Measurements from ENCODE around the gene C16orf86. TPM values are rescaled to one million over a fixed set of nuclear protein-coding genes. Genes with fewer than 3 reads are reported as not detected.

The C16orf86 gene, protein sequence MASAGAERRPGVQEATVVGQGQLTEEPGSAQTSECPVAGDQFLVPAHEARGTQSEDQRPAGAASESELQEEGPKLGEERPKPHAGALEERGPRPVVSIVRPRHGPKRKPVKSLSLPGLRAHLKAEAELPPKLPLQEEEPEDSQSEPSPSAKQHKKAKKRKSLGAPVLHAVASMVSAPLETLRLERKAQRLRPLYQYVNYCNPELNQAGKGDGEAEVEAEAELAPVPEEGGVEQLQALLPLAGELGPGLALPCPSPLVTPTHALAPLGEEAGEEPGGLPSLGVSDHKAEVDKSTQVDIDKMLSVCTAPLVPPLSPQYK
- 7.8 TPM for total RNA-seq (2013)
- 10 to 100 TPM in 1 of 3 donors, 1 to 10 TPM in 2; 4.1 to 11.3 (median 4.6) TPM for polyA plus RNA-seq
- 4.2 and 6.1 TPM in 2 replicates for polyA minus RNA-seq
- total RNA-seq = 0.23 to 2.2 (median 1.4) reads per million in 11 experiments

DNA sequence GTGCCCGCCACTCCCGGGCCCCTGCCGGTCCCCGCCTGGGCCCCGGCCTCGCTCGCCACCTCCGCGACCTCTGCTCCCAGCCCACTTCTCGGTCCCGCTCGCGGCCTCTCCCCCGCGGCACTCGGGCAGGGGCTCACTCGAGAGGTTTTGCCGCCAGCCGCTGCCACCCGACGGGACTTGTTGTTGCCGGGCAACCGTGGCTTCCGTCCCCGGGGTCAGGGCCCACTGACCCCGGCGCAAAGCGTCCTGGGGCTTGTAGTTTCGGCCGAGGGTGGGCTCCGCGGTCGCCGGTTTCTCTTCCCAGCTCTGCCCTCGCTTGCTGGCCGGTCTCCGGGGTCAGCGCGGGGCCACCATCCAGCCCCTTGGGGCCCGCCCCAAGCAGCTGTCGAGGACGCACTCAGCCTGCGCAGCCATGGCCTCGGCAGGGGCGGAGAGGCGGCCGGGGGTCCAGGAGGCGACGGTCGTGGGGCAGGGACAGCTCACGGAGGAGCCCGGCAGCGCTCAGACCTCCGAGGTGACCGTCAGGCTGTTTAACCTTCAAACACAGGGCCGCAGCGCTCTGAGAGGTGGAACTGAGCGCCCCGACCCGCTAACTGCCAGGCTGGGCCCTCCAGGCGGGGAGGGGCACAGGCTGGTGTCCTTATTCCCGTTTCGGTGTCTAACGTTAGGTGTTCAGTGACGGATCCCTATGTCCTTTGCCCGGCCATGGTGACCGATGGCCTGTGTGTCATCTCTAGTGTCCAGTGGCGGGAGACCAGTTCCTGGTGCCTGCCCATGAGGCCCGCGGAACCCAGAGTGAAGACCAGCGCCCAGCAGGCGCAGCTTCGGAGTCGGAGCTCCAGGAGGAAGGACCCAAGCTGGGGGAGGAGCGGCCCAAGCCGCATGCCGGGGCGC, at the start of gene C16orf86, which contains the start of gene ENKD1:
Gene C16orf86, plus strand, starts transcription at position 256 of the 894 bp plus-strand sequence. Its CDS starts 157 bp downstream, at position 413.
Gene ENKD1, minus strand, starts transcription at position 192 of the 894 bp plus-strand sequence. CDS start 308 bp downstream, outside the sequence.
- WGBS (ENCODE audit: insufficient coverage) = 2% methylated on average over 77 of the region's 78 CpGs
- no peaks in the 10 kb centered on the region for H4K20me1 ChIP-seq (ENCODE audit: insufficient read depth, low read length)
- no peaks in the 10 kb centered on the region for H3K9me3 ChIP-seq (replicated peaks in 1 of 2; ENCODE audit: control insufficient read depth in 1 of 2, insufficient read depth in 1 of 2, low read length in 2 of 2)
- intact Hi-C loops (cut with micrococcal nuclease) = loop anchor here (2.0 to 10.0 kb wide), 9 partner anchors 50 to 418 kb away; partner anchors contain the start of genes RANBP10 (in 2 of the 2), TSNAXIP1 (in 2 of the 2), CENPT (in 1 of the 2) and CTCF (in 1 of the 2)
- peak within 1 kb of the TSS; percentile 88 to 96 for H3K4me3 Mint-ChIP-seq
- no peaks in the 10 kb centered on the region for H3K79me2 ChIP-seq (ENCODE audit: insufficient read depth, low read length)
- peaks cover 31 to 41% of the 10 kb centered on the region in 2 donors for H3K4me1 ChIP-seq (ENCODE audit: control insufficient read depth in 1 of 2, insufficient read depth in 2 of 2, low read length in 2 of 2)
- H3K4me1 Mint-ChIP-seq = peaks cover 29% of the 10 kb centered on the region
- peak within 1 kb of the TSS; percentile 62 to 96 (median 77) for H3K4me3 ChIP-seq (replicated peaks in 1 of 3; ENCODE audit: low read depth in 2 of 3, low read length in 3 of 3)
- peaks cover 0 to 2% (median 0%) of the 10 kb centered on the region in 7 donors for H3K9me3 Mint-ChIP-seq
- peak within 1 kb of the TSS; percentile 100 for H2AFZ ChIP-seq (ENCODE audit: insufficient read depth, low read depth, low read length, poor library complexity, severe bottlenecking)
- peaks cover 1 to 6% (median 3%) of the 10 kb centered on the region in 3 donors for H3K27me3 Mint-ChIP-seq (ENCODE audit: low read depth in 3 of 3)
- H3K27me3 ChIP-seq (ENCODE audit: control insufficient read depth in 2 of 2, insufficient read depth in 2 of 2, low read length in 2 of 2) = peaks cover 0 to under 1% of the 10 kb centered on the region in 2 donors
- H3K36me3 ChIP-seq (replicated peaks in 1 of 2; ENCODE audit: control insufficient read depth in 1 of 2, insufficient read depth in 2 of 2, low read length in 2 of 2) = no peaks in the 10 kb centered on the region
- peak within 1 kb of the TSS; percentile 77 for H3K9ac ChIP-seq (ENCODE audit: insufficient read depth, low read length, poor library complexity, severe bottlenecking)
- H3K27ac ChIP-seq (ENCODE audit: low read depth in 1 of 2, low read length in 2 of 2) = peak within 1 kb of the TSS; percentile 65 to 83
- peaks cover 8% of the 10 kb centered on the region in 2 donors for H3K36me3 Mint-ChIP-seq
- peak; percentile 70 to 78 (median 76) for DNase-seq
- TF ChIP-seq, protein P1, sequence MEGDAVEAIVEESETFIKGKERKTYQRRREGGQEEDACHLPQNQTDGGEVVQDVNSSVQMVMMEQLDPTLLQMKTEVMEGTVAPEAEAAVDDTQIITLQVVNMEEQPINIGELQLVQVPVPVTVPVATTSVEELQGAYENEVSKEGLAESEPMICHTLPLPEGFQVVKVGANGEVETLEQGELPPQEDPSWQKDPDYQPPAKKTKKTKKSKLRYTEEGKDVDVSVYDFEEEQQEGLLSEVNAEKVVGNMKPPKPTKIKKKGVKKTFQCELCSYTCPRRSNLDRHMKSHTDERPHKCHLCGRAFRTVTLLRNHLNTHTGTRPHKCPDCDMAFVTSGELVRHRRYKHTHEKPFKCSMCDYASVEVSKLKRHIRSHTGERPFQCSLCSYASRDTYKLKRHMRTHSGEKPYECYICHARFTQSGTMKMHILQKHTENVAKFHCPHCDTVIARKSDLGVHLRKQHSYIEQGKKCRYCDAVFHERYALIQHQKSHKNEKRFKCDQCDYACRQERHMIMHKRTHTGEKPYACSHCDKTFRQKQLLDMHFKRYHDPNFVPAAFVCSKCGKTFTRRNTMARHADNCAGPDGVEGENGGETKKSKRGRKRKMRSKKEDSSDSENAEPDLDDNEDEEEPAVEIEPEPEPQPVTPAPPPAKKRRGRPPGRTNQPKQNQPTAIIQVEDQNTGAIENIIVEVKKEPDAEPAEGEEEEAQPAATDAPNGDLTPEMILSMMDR (IDR thresholded peaks at IDR 0.05) = no peak
- H3K27ac Mint-ChIP-seq = peak within 1 kb of the TSS; percentile 87 to 94 (median 91)
- H3K4me2 ChIP-seq (replicated peaks; ENCODE audit: extremely low read depth, low read length, poor library complexity, severe bottlenecking) = peak within 1 kb of the TSS; percentile 98

DNA sequence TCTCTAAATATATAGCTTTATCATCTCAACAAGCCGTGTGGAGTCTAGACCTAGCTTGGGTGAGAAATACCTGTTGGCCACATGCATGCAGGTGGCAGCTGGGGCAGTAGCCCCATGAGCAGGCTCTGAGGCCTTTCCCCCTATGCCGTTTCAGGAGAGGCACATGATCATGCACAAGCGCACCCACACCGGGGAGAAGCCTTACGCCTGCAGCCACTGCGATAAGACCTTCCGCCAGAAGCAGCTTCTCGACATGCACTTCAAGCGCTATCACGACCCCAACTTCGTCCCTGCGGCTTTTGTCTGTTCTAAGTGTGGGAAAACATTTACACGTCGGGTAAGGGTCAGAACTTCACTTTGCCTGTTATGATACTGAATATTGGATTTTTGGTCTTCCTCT, 38.4 kb upstream of the C16orf86 start:
- no peak overlapping the region for H3K4me2 ChIP-seq (replicated peaks; ENCODE audit: extremely low read depth, low read length, poor library complexity, severe bottlenecking)
- TF ChIP-seq, protein P1 (IDR thresholded peaks at IDR 0.05) = no peak
- peaks cover 63 to 98% of the 10 kb centered on the region in 2 donors for H3K36me3 Mint-ChIP-seq
- H3K27ac ChIP-seq (ENCODE audit: low read depth in 1 of 2, low read length in 2 of 2) = no peak overlapping the region
- no peak overlapping the region for H3K27ac Mint-ChIP-seq
- H3K4me3 Mint-ChIP-seq = no peak overlapping the region
- H3K9me3 Mint-ChIP-seq = no peaks in the 10 kb centered on the region
- peaks cover 82 to 96% of the 10 kb centered on the region in 2 donors for H3K36me3 ChIP-seq (replicated peaks in 1 of 2; ENCODE audit: control insufficient read depth in 1 of 2, insufficient read depth in 2 of 2, low read length in 2 of 2)
- H3K4me1 ChIP-seq (ENCODE audit: control insufficient read depth in 1 of 2, insufficient read depth in 2 of 2, low read length in 2 of 2) = no peaks in the 10 kb centered on the region
- DNase-seq = no peak
- H3K27me3 ChIP-seq (ENCODE audit: control insufficient read depth in 2 of 2, insufficient read depth in 2 of 2, low read length in 2 of 2) = no peaks in the 10 kb centered on the region
- peaks cover 1% of the 10 kb centered on the region for H3K79me2 ChIP-seq (ENCODE audit: insufficient read depth, low read length)
- no peaks in the 10 kb centered on the region for H3K9me3 ChIP-seq (replicated peaks in 1 of 2; ENCODE audit: control insufficient read depth in 1 of 2, insufficient read depth in 1 of 2, low read length in 2 of 2)
- no peak overlapping the region for H3K4me3 ChIP-seq (replicated peaks in 1 of 3; ENCODE audit: low read depth in 2 of 3, low read length in 3 of 3)
- intact Hi-C loops (cut with micrococcal nuclease) = no loop called here
- WGBS (ENCODE audit: insufficient coverage) = over 99% methylated on average over 12 of the region's 14 CpGs
- H4K20me1 ChIP-seq (ENCODE audit: insufficient read depth, low read length) = peaks cover 7% of the 10 kb centered on the region
- H2AFZ ChIP-seq (ENCODE audit: insufficient read depth, low read depth, low read length, poor library complexity, severe bottlenecking) = no peak overlapping the region
- no peak overlapping the region for H3K9ac ChIP-seq (ENCODE audit: insufficient read depth, low read length, poor library complexity, severe bottlenecking)
- peaks cover 0 to 3% (median 0%) of the 10 kb centered on the region in 3 donors for H3K27me3 Mint-ChIP-seq (ENCODE audit: low read depth in 3 of 3)
- H3K4me1 Mint-ChIP-seq = no peaks in the 10 kb centered on the region

Data from CD14-positive monocyte (primary cell).